OCI-LY1 (cell line): ENCODE results near the gene ARL5C.
A peak's percentile ranks its signal among the peaks of the same experiment; 100 is the strongest.

Experiments used
- H2AFZ ChIP-seq: fragments of 200-600 bp; sonication (generic), shearing (Covaris generic); 2 replicates; pipeline ENCODE4 v1.6.0; 2014; ENCODE audit warnings: antibody characterized with exemption, mild to moderate bottlenecking, low read length
- H3F3A ChIP-seq: fragments of 200-600 bp; sonication (generic), shearing (Covaris generic); 2 replicates; pipeline ENCODE4 v1.6.0; 2014; ENCODE audit warnings: mild to moderate bottlenecking, antibody characterized with exemption, low read length, moderate library complexity; ENCODE audit not compliant: insufficient read depth
- H3K27ac ChIP-seq: fragments of 200-600 bp; sonication (generic); 2 replicates; pipeline ENCODE4 v1.5.1; 2014; ENCODE audit warnings: low read length, mixed run types, mild to moderate bottlenecking, low read depth; ENCODE audit not compliant: poor library complexity, severe bottlenecking
- H3K27me3 ChIP-seq: fragments of 200-600 bp; sonication (generic); 2 replicates; pipeline ENCODE4 v1.6.0; 2014; ENCODE audit warnings: antibody characterized with exemption, mild to moderate bottlenecking, low read length, moderate library complexity; ENCODE audit not compliant: insufficient read depth
- H3K36me3 ChIP-seq: fragments of 200-600 bp; sonication (generic); 2 replicates; pipeline ENCODE4 v1.6.1; 2014; ENCODE audit warnings: mild to moderate bottlenecking, antibody characterized with exemption, low read length, moderate library complexity, mixed read lengths; ENCODE audit not compliant: insufficient read depth
- H3K4me1 ChIP-seq: fragments of 200-600 bp; sonication (generic); 2 replicates; pipeline ENCODE4 v1.5.1; 2014; ENCODE audit warnings: mild to moderate bottlenecking, low read length, moderate library complexity; ENCODE audit not compliant: insufficient read depth, severe bottlenecking
- H3K4me2 ChIP-seq: fragments of 200-600 bp; sonication (generic), shearing (Covaris generic); 2 replicates; pipeline ENCODE4 v1.6.1; 2014; ENCODE audit warnings: low read length
- H3K4me3 ChIP-seq: fragments of 200-600 bp; sonication (generic); 2 replicates; pipeline ENCODE4 v1.5.1; 2014; ENCODE audit warnings: low read length, low read depth, mild to moderate bottlenecking, mixed read lengths; ENCODE audit not compliant: poor library complexity, severe bottlenecking
- H3K79me2 ChIP-seq: fragments of 200-600 bp; shearing (Covaris generic); 2 replicates; pipeline ENCODE4 v1.6.1; 2016; ENCODE audit warnings: mixed run types, low read length, mixed read lengths; ENCODE audit not compliant: insufficient read depth
- H3K9ac ChIP-seq: fragments of 200-600 bp; sonication (generic), shearing (Covaris generic); 2 replicates; pipeline ENCODE4 v1.6.1; 2014; ENCODE audit warnings: mild to moderate bottlenecking, low read length, mixed read lengths
- H3K9me2 ChIP-seq: fragments of 200-600 bp; sonication (generic), shearing (Covaris generic); 2 replicates; pipeline ENCODE4 v1.6.1; 2014; ENCODE audit warnings: low read depth, mild to moderate bottlenecking, low read length, mixed read lengths
- H3K9me3 ChIP-seq: fragments of 200-600 bp; shearing (Covaris generic); 2 replicates; pipeline ENCODE4 v1.6.1; 2014; ENCODE audit warnings: low read length, mixed read lengths
- H4K20me1 ChIP-seq: fragments of 200-600 bp; sonication (generic), shearing (Covaris generic); 2 replicates; pipeline ENCODE4 v1.6.0; 2016; ENCODE audit warnings: mild to moderate bottlenecking, low read length; ENCODE audit not compliant: insufficient read depth
- CTCF ChIP-seq: fragments of 200-600 bp; sonication (generic), shearing (Covaris generic); IDR thresholded peaks from 2 replicates; pipeline ENCODE4 v1.5.1; 2017; ENCODE audit warnings: mild to moderate bottlenecking, antibody characterized with exemption, low read length, moderate library complexity, mixed read lengths
- EZH2 ChIP-seq: fragments of 200-600 bp; sonication (generic), shearing (Covaris generic); IDR thresholded peaks from 2 replicates; pipeline ENCODE4 v1.8.0; 2017; ENCODE audit warnings: borderline replicate concordance, mixed run types, mild to moderate bottlenecking, antibody characterized with exemption, low read length, moderate library complexity, mixed read lengths

The ARL5C gene

GRCh38 chr17:39199820-39200069, 33.8 kb upstream of the ARL5C start:
- no peaks in the 10 kb centered on the region for H3K9me3 ChIP-seq
- peak overlapping the region; percentile 98 for H3K4me3 ChIP-seq
- peak overlapping the region; percentile 100 for H3K9ac ChIP-seq
- H3K36me3 ChIP-seq, result peaks cover 44% of the 10 kb centered on the region
- peaks cover 60% of the 10 kb centered on the region for H3K4me1 ChIP-seq
- H3K27me3 ChIP-seq, result no peaks in the 10 kb centered on the region
- TF ChIP-seq CTCF (no peak), EZH2 (no peak)
- H3K4me2 ChIP-seq, result peak overlapping the region; percentile 99
- no peak overlapping the region for H2AFZ ChIP-seq
- H3K9me2 ChIP-seq, result no peaks in the 10 kb centered on the region
- peaks cover 24% of the 10 kb centered on the region for H3F3A ChIP-seq
- H3K27ac ChIP-seq, result peak overlapping the region; percentile 81
- H4K20me1 ChIP-seq, result no peaks in the 10 kb centered on the region
- peaks cover 12% of the 10 kb centered on the region for H3K79me2 ChIP-seq

- peak overlapping the region; percentile 69 for H3K4me3 ChIP-seq
- H3K79me2 ChIP-seq, result peaks cover 12% of the 10 kb centered on the region
- H4K20me1 ChIP-seq, result no peaks in the 10 kb centered on the region
- peak overlapping the region; percentile 99 for H3K4me2 ChIP-seq
- no peaks in the 10 kb centered on the region for H3K27me3 ChIP-seq
- H3K9me2 ChIP-seq, result no peaks in the 10 kb centered on the region
- H3K9ac ChIP-seq, result peak overlapping the region; percentile 73
- no peak for TF ChIP-seq CTCF
- no peak for TF ChIP-seq EZH2
- no peaks in the 10 kb centered on the region for H3K9me3 ChIP-seq
- peak overlapping the region; percentile 81 for H3K27ac ChIP-seq
- H3K36me3 ChIP-seq, result peaks cover 41% of the 10 kb centered on the region
- H3K4me1 ChIP-seq, result peaks cover 60% of the 10 kb centered on the region
- peaks cover 15% of the 10 kb centered on the region; the same call in 1 of the 2 replicates for H3F3A ChIP-seq
- no peak overlapping the region for H2AFZ ChIP-seq
Measured at GRCh38 chr17:39198186-39198566, 32.2 kb upstream of the ARL5C start.

GRCh38 chr17:39197380-39198185, 31.6 kb upstream of the ARL5C start, which contains the start of gene CACNB1:
Gene CACNB1, minus strand, starts transcription at chr17:39197669. Its CDS starts 174 bp downstream, at chr17:39197495.
- Histone ChIP-seq H3K4me2 (peak within 1 kb of the TSS; percentile 99), H3K36me3 (peaks cover 42% of the 10 kb centered on the region), H2AFZ (no peak within 1 kb of the TSS), H3K79me2 (peaks cover 12% of the 10 kb centered on the region), H3K9me3 (no peaks in the 10 kb centered on the region), H3K9me2 (no peaks in the 10 kb centered on the region), H3K27ac (peak within 1 kb of the TSS; percentile 82), H4K20me1 (no peaks in the 10 kb centered on the region), H3K4me1 (peaks cover 57% of the 10 kb centered on the region), H3F3A (peaks cover 12% of the 10 kb centered on the region; the same call in 1 of the 2 replicates), H3K9ac (peak within 1 kb of the TSS; percentile 73), H3K4me3 (peak within 1 kb of the TSS; percentile 69), H3K27me3 (no peaks in the 10 kb centered on the region)
- TF ChIP-seq CTCF (no peak), EZH2 (no peak)
